NCI-H2029 treated with DMSO at 0.1 percent for 48 hours (cell line): ENCODE results near the gene PRAMEF9.
"Not testable (repeated sequence)": the region's sequence is repeated elsewhere in the genome, so short reads cannot be mapped to it uniquely, and the experiment has no call there.

Source experiments
- DNase-seq: peaks from one replicate; lab custom pipeline; 2025; lab: John Stamatoyannopoulos, UW

The PRAMEF9 gene

GRCh38 chr1:13171548-13171947, at the start of gene PRAMEF9:
Gene PRAMEF9 (plus strand): TSS chr1:13171848. CDS start chr1:13175281, 3,433 bp downstream.
- not testable (repeated sequence) for DNase-seq

GRCh38 chr1:13155909-13156308, 15.7 kb upstream of the PRAMEF9 start, which contains the start of gene PRAMEF26:
Gene PRAMEF26 (minus strand): TSS chr1:13156009. CDS start chr1:13153095, 2,914 bp downstream.
- DNase-seq: not testable (repeated sequence)

- not testable (repeated sequence) for DNase-seq
Measured at GRCh38 chr1:13165531-13165930, 6.1 kb upstream of the PRAMEF9 start, which contains the start of gene HNRNPCL4. Gene HNRNPCL4 (minus strand): TSS chr1:13165631. CDS start chr1:13165467, 164 bp downstream.

- DNase-seq: not testable (repeated sequence)
Measured at GRCh38 chr1:13201309-13201708, 29.7 kb downstream of the PRAMEF9 start, which contains the start of gene PRAMEF13. Gene PRAMEF13 (minus strand): TSS chr1:13201409. CDS start chr1:13199589, 1,820 bp downstream.

- not testable (repeated sequence) for DNase-seq
Measured at GRCh38 chr1:13208712-13209111, 37.1 kb downstream of the PRAMEF9 start.

- DNase-seq: not testable (repeated sequence)
Measured at GRCh38 chr1:13216619-13217018, 45.0 kb downstream of the PRAMEF9 start.

- not testable (repeated sequence) for DNase-seq
Measured at GRCh38 chr1:13219203-13219602, 47.6 kb downstream of the PRAMEF9 start.

GRCh38 chr1:13222788-13223187, 51.1 kb downstream of the PRAMEF9 start:
- not testable (repeated sequence) for DNase-seq

GRCh38 chr1:13224480-13225060, 52.9 kb downstream of the PRAMEF9 start:
- no peak for DNase-seq

- DNase-seq: not testable (repeated sequence)
Measured at GRCh38 chr1:13225675-13226204, 54.1 kb downstream of the PRAMEF9 start, which contains the start of gene PRAMEF18. Gene PRAMEF18 (minus strand): TSS chr1:13226154. CDS start chr1:13226106, 48 bp downstream.

GRCh38 chr1:13227271-13228055, 55.8 kb downstream of the PRAMEF9 start:
- DNase-seq: not testable (repeated sequence)

- no peak for DNase-seq
Measured at GRCh38 chr1:13228343-13228781, 56.7 kb downstream of the PRAMEF9 start.
